Right lung (tissue), 10 donors: ENCODE results near the gene UBE2E1. TPM values are rescaled to one million over a fixed set of nuclear protein-coding genes. Genes with fewer than 3 reads are reported as not detected.
A peak's percentile ranks its signal among the peaks of the same experiment; 100 is the strongest.

ENCODE experiments used
- DNase-seq, 2 donors: peaks; one replicate each; pipeline ENCODE4 v3.0.0-alpha.2; 2013
- long read RNA-seq, 8 donors: transcript quantifications; one replicate each; lab custom pipeline, GENCODE V29; 2026
- polyA plus RNA-seq, 5 donors: library from polyadenylated mRNA; unstranded; fragments of 120-200 nt; gene quantifications; one replicate each; pipeline versions ENCODE4 v1.2.1 to v1.2.3, GENCODE V29; 2013; ENCODE audit warnings: inconsistent platforms in 1 of 5, low replicate concordance in 1 of 5; ENCODE audit not compliant: insufficient read length in 5 of 5, insufficient read depth in 1 of 5

UBE2E1 gene
- 100 to 1,000 TPM; 164 to 227 (median 220) TPM for polyA plus RNA-seq
- long read RNA-seq, donor 1, transcript UBE2E1-201 (6 exons, 1,511 nt), result major isoform, 79 of 109 reads
- long read RNA-seq, donor 1, transcript UBE2E1-211 (4 exons, 582 nt), result minor isoform, 6 of 109 reads
- long read RNA-seq, donor 1, partial matches to known transcripts, result 13 of 109 reads
- long read RNA-seq, donor 1, other reads (novel, unspliced or antisense), result 0 of 109 reads
- long read RNA-seq, donor 2, transcript UBE2E1-201 (6 exons, 1,511 nt), result major isoform, 30 of 33 reads
- long read RNA-seq, donor 2, partial matches to known transcripts, result 0 of 33 reads
- long read RNA-seq, donor 2, other reads (novel, unspliced or antisense), result 0 of 33 reads
- long read RNA-seq, donor 3, transcript UBE2E1-201 (6 exons, 1,511 nt), result major isoform, 43 of 73 reads
- long read RNA-seq, donor 3, transcript UBE2E1-211 (4 exons, 582 nt), result minor isoform, 5 of 73 reads
- long read RNA-seq, donor 3, partial matches to known transcripts, result 21 of 73 reads
- long read RNA-seq, donor 3, other reads (novel, unspliced or antisense), result 0 of 73 reads
- long read RNA-seq, donor 4, transcript UBE2E1-201 (6 exons, 1,511 nt), result major isoform, 47 of 58 reads
- long read RNA-seq, donor 4, partial matches to known transcripts, result 6 of 58 reads
- long read RNA-seq, donor 4, other reads (novel, unspliced or antisense), result 0 of 58 reads
- long read RNA-seq, donor 5, transcript UBE2E1-201 (6 exons, 1,511 nt), result major isoform, 95 of 131 reads
- long read RNA-seq, donor 5, transcript UBE2E1-211 (4 exons, 582 nt), result minor isoform, 5 of 131 reads
- long read RNA-seq, donor 5, partial matches to known transcripts, result 21 of 131 reads
- long read RNA-seq, donor 5, other reads (novel, unspliced or antisense), result 0 of 131 reads
- long read RNA-seq, donor 6, transcript UBE2E1-201 (6 exons, 1,511 nt), result major isoform, 64 of 89 reads
- long read RNA-seq, donor 6, partial matches to known transcripts, result 17 of 89 reads
- long read RNA-seq, donor 6, other reads (novel, unspliced or antisense), result 0 of 89 reads
- long read RNA-seq, donor 7, transcript UBE2E1-201 (6 exons, 1,511 nt), result major isoform, 39 of 42 reads
- long read RNA-seq, donor 7, partial matches to known transcripts, result 0 of 42 reads
- long read RNA-seq, donor 7, other reads (novel, unspliced or antisense), result 0 of 42 reads
- long read RNA-seq, donor 8, transcript UBE2E1-201 (6 exons, 1,511 nt), result major isoform, 22 of 28 reads
- long read RNA-seq, donor 8, partial matches to known transcripts, result 0 of 28 reads
- long read RNA-seq, donor 8, other reads (novel, unspliced or antisense), result 0 of 28 reads

DNA sequence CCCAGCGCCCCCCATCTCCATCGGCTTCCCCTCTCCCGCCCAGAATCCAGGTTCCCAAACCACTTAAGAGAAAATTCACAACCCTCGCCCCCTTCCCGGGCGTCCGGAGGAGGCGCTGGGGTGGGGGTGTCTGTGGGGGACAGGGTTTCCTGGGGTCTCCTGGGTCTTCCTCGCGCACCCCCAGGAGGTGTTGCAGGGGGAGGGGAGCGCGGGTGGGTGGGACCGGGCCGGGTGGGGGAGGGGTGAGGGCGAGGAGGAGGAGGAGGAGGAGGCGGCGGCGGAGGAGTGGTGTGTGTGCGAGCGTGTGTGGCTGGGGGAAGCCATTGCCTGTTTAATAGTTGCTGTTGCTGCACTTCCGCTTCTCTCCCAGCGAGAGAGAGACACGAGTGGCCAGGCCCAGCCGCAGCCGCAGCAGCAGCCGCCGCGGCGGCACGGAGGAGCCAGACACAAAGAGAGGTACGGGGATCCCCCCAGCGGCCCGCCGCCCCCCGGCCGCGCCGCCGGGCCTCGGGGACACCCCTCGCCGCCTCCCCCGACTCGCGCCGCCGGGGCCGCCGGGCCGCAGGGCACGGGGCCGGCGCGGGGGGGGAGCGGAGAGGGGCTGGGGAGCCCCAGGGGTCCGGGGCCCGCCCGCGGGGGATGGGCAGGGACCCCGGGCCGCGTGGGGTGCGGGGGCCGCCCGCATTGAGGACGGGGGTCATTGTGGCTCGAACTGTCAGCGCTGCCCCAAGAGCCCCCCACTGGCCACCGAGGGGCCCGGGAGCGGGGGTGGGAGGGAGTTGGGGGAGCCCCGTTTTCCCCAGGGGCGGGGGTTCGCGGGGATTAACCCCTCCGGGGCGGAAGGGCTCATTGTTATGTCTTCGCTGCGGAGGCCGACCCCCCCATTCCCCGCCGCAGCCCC is at the start of gene UBE2E1:
TSS of gene UBE2E1 (plus strand) at position 323 of the 901 bp plus-strand sequence. CDS start 1,315 bp downstream, outside the sequence.
- DNase-seq, result peak; percentile 66 to 67

DNA sequence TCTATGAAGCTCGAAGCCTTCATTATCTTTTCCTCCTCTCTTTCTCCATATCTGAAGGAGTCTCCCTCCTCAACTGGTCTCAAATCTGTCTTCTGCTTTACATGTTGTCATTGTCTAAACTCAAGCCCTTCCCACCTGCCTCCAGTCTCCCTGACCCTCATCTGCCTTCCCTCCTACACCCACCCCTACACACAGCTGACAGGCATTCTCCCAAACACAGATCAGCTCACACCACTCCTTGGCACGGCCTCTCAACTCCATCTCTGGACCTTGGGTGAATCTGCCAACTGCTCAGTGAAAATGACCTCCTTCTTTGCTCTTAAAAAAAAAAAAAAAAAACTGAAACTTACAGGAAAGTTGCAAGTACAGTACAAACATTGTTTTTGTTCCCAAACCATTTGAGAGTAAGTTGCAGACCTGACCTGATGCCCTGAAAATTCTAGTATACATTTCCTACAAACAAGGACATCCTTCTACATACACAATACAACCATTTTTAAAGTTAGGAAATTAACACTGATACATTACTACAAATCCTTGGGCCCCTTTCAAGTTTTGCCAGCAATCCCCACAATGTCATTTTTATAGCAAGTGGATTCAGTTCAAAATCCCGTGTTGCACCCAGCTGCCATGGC is 49.4 kb upstream of the UBE2E1 start:
- DNase-seq, result no peak

DNA sequence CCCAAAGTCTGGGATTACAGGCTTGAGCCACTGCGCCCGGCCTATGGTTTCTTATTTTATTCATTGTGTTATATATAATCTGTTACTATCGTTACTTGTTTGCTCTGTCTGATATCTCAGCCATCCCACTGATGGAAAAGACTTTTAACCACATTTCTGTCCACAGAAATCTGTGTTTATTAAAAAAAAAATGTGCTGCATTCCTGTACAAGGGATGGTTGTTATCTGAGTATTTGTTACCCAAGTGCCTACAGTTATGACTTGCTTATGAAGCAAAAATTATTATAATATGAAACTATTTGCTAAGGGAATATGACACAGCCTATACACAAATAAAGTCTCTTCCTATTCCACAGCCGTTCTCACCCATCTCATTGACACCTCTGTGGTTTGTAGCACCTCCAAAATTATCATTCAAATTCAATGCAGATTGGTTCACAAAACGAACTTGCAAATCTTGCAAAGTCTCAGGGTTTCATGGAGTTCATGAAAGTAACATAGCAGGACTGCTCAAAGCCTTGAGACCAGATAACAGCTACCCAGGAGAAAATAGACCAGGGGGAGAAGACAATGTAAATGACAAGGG is 47.4 kb upstream of the UBE2E1 start:
- DNase-seq, result no peak

DNA sequence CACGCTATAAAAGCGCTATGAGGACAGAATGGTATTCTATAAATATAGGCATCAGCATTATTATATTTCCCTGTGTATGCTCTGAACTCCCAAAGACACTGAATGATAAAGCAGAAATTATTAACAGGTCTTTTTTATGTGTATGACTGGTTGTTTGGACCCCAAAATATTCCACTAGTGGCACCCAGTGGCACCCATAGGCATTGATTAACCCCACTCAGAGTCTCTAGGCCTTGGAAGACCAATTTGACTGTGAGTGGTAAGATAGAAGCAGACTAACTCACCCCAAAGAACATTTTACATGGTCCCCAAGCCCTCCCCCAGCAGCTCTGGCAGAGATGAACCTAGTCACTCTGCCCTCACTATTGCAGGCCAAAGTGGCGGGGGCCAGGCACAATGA is 45.4 kb upstream of the UBE2E1 start:
- DNase-seq, result no peak

DNA sequence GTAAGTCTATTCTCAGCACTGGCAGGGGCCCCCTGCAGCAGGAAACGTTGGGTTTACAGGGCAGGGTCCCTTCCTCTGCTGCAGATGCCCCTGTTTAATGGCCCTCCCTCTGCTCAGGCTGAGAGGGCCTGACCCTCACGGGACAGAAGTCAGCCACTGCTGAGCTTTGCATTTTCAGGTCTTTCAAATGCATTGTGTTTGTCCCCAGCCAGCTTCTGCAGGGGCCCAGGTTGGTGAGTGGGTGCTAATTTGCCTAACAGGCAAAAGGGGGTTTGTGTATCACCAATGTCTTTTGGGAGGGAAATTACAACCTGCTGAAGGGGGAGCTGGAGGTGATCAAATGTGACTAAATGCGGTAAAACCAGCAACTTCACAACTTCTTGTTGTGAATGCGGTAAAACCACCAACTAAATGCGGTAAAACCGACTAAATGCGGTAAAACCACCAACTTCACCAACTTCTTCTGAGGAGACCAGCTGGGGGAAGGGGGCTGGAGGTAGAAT is 44.8 kb upstream of the UBE2E1 start:
- no peak for DNase-seq

DNA sequence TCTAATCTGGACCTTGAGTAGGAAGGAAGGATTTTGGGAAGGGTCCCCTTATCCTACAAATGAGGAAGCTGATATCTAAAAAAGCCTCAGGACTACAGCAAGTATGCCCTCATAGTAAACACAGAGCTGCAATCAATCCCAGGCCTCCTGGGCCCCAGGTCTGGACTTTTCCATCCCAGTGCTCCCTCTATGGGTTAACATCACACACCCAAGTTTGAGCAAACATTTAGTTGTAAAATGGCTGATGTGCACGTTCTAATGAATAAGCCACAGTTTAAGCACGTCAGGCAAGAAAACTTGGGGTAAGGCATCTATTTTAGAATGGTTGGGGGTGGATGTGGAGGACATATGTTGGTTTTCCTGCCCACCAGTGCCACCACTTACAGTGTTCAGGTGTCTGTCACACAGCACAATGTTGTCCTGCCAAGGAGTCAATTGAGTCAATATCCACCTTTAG is 44.3 kb upstream of the UBE2E1 start:
- no peak for DNase-seq

DNA sequence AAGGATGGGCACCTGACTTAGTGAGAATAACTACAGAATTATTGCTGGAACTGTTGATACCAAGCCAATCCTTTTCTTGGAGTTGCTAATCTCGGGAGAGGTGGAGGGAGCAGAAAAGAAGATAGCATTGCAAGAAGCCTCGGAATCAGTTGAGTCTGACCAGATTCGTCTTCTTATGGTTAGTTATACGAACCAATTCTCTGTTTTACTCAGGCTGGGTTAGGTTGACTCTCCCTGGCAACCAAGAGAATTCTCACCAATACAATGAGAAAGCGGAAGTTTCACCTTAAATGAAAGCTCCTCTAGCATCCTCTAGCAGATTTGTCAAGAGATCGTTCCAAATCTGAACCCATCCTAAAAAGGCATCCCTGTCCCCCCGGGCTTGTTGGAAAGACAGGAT is 43.5 kb upstream of the UBE2E1 start:
- no peak for DNase-seq

DNA sequence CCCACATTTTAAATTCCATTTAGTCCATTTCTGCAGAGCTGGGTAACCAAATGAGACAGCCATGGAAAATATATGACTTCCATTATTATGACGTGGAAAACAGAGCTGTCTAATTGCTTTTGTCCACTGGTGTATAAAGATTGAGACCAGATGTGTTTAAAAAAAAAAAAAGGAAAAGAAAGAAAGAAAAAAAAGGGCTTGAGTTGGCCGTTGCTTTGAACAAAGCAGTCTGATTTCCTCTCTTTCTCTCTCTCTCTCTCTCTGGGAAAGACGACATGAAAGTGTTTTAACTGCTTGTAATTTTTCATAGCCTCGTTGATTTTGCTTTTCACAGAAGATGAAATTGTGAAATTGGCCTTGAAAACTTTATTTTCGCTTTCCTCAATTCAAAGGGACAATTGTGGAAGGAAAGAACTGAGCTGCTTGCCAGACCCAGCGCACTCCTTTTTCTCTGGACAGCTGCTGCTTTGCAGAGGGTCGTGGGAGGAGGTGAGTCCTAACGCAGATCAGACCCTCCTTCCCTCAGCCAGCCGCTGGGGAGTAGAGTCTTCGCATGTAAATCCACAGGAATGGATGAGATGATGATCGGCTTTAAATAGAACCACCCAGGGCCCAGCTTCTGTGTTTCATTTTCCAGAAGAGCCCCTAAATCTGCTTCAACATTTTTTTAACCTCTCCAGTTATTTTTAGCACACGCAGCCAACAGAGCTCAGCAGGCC is 42.8 kb upstream of the UBE2E1 start:
- DNase-seq, result peak; percentile 77

DNA sequence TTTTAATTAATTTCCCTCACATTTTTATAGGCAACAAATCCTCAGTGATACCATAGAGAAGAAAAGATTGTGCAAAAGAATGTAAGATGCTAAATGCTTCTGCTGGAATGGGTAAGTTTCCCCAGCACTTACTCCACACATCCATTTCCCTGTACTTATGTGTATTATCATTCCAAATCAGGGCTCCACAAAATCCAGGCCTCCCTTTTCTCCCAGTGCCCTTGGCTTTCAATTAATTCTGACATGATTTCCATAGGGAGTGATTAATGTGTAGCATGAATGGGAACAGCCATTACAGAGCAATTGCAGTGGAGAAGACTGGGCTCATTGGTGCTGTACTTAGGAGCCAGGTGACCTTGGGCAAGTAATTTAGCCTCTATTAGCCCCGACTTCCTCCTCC is 41.3 kb upstream of the UBE2E1 start:
- no peak for DNase-seq

DNA sequence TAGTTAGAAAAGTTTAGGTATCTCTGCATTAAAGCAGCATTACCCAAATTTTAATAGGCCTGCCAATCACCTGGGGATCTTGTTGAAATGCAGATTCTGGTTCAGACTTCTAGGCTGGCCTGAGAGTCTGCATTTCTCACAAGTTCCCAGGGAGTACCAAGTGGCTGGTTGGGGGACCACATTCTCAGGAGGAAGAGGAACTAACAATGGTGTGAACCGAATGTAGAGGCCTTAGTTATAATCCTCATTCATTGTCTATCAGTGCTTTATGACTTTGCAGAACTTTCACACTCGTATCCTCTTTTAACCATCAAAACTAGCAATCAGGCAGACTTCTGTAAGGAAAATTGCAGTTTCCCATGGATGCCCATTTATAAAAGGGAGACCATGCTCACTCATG is 38.2 kb upstream of the UBE2E1 start:
- DNase-seq, result no peak

DNA sequence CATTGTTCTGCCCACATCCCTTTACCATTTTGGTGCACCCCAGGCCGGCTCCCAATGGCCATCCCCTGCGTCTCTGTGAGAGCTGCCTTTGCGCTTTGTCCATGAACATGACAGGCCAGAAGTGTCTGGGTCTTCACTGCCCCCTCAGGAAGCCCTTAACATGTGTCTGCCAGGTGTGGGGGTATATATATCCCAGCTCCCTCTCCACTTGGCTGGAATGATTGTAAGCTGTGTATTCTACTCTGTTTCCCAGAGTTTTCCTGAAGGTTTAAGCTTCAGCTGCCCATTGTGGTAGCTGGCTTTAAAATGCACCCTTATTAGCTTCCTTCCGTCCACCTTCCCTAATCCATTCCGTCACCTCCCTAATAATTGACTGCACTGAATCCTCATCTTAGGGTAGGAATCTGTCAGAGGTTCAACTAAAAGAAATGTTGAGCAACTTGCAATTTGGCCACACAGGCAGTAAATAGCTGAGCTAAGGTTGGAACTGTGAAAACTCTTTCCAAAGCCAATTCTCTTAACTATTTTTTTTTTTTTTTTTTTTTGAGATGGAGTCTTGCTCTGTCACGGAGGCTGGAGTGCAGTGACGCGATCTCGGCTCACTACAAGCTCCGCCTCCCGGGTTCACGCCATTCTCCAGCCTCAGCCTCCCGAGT is 30.4 kb upstream of the UBE2E1 start:
- DNase-seq, result peak in 1 of 2 donors; percentile 38

DNA sequence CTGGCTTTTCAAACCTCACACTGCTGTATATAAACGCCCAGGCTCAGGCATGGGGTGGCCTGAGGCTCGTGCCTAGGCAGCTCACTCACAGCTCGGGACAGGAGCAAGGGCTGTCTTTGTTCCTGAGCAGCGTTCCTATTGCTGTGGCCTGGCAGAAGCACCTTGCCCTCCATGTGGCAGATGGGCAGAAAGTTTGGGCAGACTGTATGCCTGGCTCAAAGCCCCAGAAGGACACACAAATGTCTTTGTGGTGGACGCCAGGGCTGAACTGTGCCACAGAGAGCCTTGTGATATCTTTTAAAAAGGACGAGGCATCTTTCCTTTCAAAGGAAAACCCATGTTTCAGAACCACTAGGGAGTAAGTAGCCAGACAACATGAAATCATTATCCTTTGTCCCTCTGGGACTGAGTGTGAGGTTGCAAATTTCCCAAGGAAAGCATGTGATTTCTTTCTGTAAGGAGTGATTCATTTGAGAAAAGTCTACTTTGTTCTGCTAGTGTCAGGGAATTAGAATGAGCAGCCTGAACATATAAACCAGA is 29.3 kb upstream of the UBE2E1 start:
- DNase-seq, result no peak

DNA sequence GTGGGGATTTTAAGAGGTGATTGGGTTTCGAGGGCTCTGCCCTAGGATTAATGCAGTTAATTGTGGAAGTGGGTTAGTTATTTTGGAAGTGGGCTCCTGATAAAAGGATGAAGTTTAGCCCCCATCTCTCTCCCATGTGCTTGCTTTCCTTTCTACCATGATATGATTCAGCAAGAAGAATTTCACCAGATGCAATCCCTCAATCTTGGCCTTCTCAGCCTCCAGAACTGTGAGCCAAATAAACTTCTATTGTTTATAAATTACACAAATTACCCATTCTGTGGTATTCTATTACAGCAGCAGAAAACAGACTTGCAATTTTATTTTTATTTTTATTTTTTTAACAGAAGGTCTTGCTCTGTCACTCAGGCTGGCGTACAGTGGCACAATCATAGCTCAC is 27.3 kb upstream of the UBE2E1 start:
- peak; percentile 70 to 81 for DNase-seq

DNA sequence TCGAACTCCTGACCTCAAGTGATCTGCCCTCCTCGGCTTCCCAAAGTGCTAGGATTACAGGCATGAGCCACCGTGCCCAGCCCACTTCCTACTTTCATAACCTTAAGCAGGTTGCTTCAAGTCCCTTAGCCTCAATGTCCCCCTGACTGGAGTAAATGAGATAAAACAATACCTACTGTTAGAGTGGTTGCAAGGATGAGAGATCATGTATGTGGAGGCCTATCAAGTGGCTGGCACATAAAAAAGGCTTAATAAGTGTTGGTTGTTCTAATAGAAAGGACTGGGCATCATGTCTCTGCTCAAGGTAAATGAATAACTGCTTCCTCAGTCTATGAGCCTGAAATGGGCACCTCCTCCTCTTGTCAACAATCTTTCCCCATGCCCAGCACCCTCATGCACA is 25.9 kb upstream of the UBE2E1 start:
- DNase-seq, result no peak

DNA sequence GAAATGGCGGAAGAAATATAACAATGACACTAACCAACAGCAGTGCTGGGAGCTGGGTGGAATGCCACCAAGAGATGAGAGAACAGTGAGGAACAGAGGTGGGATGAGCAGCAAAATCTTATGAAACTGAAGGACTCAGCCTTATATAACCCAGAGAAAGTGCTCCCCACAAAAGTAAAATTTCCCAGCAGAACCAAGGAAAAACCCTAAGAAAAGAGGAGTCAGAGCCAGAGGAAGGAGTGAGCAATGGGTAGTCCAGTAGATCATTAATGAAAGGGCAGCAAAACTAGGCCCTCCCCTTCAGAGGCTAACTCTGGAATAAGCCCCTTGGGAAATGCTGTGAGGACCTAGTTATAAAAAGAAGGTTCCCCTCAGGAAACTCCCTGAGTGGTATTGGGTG is 24.7 kb upstream of the UBE2E1 start:
- no peak for DNase-seq

DNA sequence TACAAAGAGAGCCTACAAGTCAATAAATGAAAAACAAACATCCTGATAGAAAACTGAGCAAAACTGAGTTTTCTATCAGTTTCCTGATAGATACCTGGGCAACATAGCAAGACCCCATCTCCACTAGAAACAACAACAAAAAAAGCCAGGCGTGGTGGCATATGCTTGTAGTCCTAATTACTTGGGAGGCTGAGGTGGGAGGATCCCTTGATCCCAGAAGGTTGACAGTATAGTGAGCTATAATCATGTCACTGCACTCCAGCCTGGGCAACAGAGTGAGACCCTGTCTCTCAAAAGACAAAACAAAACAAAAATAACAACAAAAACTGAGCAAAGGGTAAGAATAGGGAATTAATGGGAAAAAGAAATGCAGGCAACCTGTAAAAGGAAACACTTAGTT is 23.9 kb upstream of the UBE2E1 start:
- DNase-seq, result no peak

DNA sequence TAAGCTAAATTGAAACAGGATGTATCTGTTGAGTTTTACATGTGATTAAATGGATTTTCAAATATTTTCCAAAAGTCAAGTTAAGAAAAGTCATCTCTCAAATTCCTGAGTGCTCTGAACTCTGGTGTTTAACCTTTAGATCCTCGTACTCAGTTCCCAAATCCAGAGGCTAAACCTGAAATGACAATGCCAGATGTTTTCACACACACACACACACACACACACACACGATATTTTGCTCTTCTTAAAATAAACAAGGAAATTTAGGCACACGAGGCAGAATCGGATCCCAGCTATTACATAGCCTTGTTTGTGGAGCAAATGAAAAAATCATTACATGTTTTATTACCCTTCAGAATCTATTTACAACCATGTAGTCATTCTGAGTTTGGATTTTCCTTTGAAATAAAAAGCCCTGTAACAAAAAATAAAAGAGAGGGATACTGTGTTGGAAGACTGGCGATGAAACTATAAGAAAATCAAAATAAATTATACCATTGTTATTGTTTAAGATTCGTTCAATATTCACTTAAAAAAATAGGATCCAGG is 20.6 kb upstream of the UBE2E1 start:
- peak in 1 of 2 donors; percentile 43 for DNase-seq

DNA sequence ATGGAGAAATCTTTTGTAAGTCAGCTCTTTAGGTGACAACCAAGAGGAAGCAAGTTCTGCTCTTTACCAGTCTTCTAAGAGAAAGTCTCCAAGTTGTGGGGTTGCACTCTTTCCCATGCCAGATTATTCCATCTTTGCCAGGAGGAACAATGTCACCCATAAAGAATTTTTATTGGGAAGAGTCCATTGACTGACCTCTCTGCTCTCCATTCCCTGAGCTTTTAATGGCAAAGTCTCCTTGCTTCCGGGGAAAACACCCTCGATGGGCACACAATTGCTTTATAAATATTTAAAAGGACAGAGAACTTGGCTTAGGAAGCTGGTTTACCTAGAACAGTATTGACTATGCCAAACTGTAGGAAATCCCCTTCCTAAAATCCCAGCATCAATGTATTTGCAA is 19.9 kb upstream of the UBE2E1 start:
- DNase-seq, result no peak
